Hematopoietic multipotent progenitor cell treated with erythropoietin and hydrocortisone succinate and interleukin-3 and kit ligand, for 17 days (in vitro differentiated cells): ENCODE data around the gene OR2T29.
"Not testable (repeated sequence)": the region's sequence is repeated elsewhere in the genome, so short reads cannot be mapped to it uniquely, and the experiment has no call there.

Experiments
- DNase-seq: peaks from one replicate; pipeline ENCODE4 v3.0.0-alpha.2; 2015; ENCODE audit warnings: low spot score

The OR2T29 gene

DNA sequence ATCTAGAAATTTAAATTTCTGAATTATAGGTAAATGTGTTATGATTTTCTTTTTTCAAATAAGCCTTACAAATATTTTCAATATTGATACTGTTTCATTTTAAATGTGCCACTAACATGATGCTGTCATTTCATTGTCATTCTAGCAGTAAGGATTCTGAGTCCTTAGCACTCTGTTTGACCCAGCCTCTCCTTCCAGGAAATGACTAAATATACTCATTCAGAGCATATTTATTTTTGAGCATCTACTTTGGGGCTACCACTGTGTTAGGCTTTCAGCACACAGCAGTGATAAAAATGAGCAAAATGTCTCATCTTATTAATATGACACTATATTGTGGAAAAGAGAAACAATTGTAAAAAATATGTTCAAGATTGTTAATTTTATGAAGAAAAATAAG lies 52.4 kb downstream of the OR2T29 start:
- not testable (repeated sequence) for DNase-seq

DNA sequence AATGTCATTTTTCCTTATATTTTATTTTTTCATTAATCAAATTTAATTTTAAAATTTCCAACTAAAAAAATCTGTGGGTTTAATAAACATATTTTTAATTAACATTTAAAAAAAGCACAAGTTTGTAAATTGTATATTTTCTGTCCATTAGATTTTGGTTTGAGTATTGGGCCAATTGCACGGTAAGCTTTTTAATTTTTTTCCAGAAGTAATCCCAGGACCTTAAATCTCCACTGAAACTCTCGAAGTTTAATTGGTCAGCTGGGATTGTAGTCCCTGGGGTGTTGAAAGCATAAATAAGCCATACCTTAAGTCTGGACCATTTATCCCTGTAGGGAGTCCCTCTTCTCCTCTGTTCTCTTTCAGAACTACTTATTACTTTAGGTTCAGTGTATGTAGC lies 54.8 kb downstream of the OR2T29 start, which contains the start of gene OR2G6:
TSS of gene OR2G6 (plus strand) at position 301 of the 400 bp plus-strand sequence. CDS start 13,574 bp downstream, outside the sequence.
- DNase-seq, result not testable (repeated sequence)
